Lung (tissue), 16 donors: ENCODE results near the gene LIMCH1. TPM values are rescaled to one million over a fixed set of nuclear protein-coding genes. Genes with fewer than 3 reads are reported as not detected.
"Not testable (repeated sequence)": the region's sequence is repeated elsewhere in the genome, so short reads cannot be mapped to it uniquely, and the experiment has no call there.

Experiments used
- ATAC-seq: fragments of 200-7000 bp; cut with Tn5 transposase; one replicate; pipeline ENCODE4 v1.9.1; 2020; ENCODE audit warnings: moderate number of reproducible peaks; ENCODE audit not compliant: insufficient read depth, low FRiP score
- DNase-seq, 3 donors: peaks; one replicate each; pipeline ENCODE4 v3.0.0-alpha.2; 2013 to 2017
- H3K27ac ChIP-seq, 2 donors: one replicate each; pipeline ENCODE4 v1.5.1; 2013; ENCODE audit warnings: mild to moderate bottlenecking in 2 of 2, moderate library complexity in 2 of 2, control low read depth in 1 of 2, inconsistent platforms in 1 of 2, low read depth in 1 of 2, low read length in 1 of 2
- H3K27me3 ChIP-seq, 3 donors: one replicate each; pipeline ENCODE4 v1.5.1; 2013; ENCODE audit warnings: low read length in 2 of 3; ENCODE audit not compliant: control insufficient read depth in 3 of 3, insufficient read depth in 3 of 3
- H3K36me3 ChIP-seq, 4 donors: one replicate each; pipeline ENCODE4 v1.5.1; 2013; ENCODE audit warnings: low read length in 4 of 4, mild to moderate bottlenecking in 1 of 4, moderate library complexity in 1 of 4; ENCODE audit not compliant: control insufficient read depth in 4 of 4, insufficient read depth in 4 of 4
- H3K4me1 ChIP-seq, 5 donors: one replicate each; pipeline ENCODE4 v1.5.1; 2013; ENCODE audit warnings: low read length in 5 of 5, mild to moderate bottlenecking in 2 of 5, moderate library complexity in 1 of 5; ENCODE audit not compliant: control insufficient read depth in 5 of 5, insufficient read depth in 5 of 5
- H3K4me3 ChIP-seq: one replicate; pipeline ENCODE4 v1.5.1; 2013; ENCODE audit warnings: mild to moderate bottlenecking, control low read depth, moderate library complexity
- H3K9ac ChIP-seq, 2 donors: one replicate each; pipeline ENCODE4 v1.5.1; 2013; ENCODE audit warnings: low read length in 2 of 2, control low read depth in 1 of 2; ENCODE audit not compliant: insufficient read depth in 1 of 2
- H3K9me3 ChIP-seq, 4 donors: one replicate each; pipeline ENCODE4 v1.5.1; 2013; ENCODE audit warnings: low read length in 3 of 4, mild to moderate bottlenecking in 1 of 4, moderate library complexity in 1 of 4; ENCODE audit not compliant: control insufficient read depth in 4 of 4, insufficient read depth in 3 of 4
- WGBS, 2 donors: extraction: QIAGEN DNeasy Blood & Tissue Kit; methylation state at CpG; one replicate each; pipeline ENCODE4 v1.1.7; 2013; 5-methylcytosine and 5-hydroxymethylcytosine counted together
- long read RNA-seq, 5 donors: transcript quantifications; one replicate each; lab custom pipeline, GENCODE V29; 2026
- polyA plus RNA-seq, 2 donors: library from polyadenylated mRNA; stranded (reverse); fragments of 200-250 nt; gene quantifications; one replicate each; pipeline ENCODE4 v1.2.1, GENCODE V29; 2013
- total RNA-seq, 2 donors: library from RNA; depleted of rRNA in 1 of 2; stranded (reverse); fragments of >200 nt in 1 of 2; gene quantifications; one replicate each; pipeline ENCODE4 v1.2.1, GENCODE V29; 2014 to 2021
- TF ChIP-seq, protein P1 (sequence below): IDR thresholded peaks from 2 replicates; pipeline ENCODE4 v1.5.1; 2012; ENCODE audit warnings: mild to moderate bottlenecking; ENCODE audit errors: control extremely low read depth, extremely low read depth
- donor health status: control.
- donor health status: control.
- donor health status: Bipolar disorder and iron deficiency.
- donor health status: healthy.
- donor health status: DM: yes; HTN: yes; CAD: no.

LIMCH1 gene
- total RNA-seq (100 to 1,000 TPM; 204 to 299 TPM), polyA plus RNA-seq (10 to 100 TPM; 43.4 to 52.3 TPM)
- long read RNA-seq, donor 1, full-length matches to known transcripts: 4 of 4 reads
- long read RNA-seq, donor 1, partial matches to known transcripts: 0 of 4 reads
- long read RNA-seq, donor 1, other reads (novel, unspliced or antisense): 0 of 4 reads
- long read RNA-seq, donor 2: 0 reads
- long read RNA-seq, donor 3: 0 reads
- long read RNA-seq, donor 4, partial matches to known transcripts: 31 of 31 reads
- long read RNA-seq, donor 4, other reads (novel, unspliced or antisense): 0 of 31 reads
- long read RNA-seq, donor 5, full-length matches to known transcripts: 5 of 5 reads
- long read RNA-seq, donor 5, partial matches to known transcripts: 0 of 5 reads
- long read RNA-seq, donor 5, other reads (novel, unspliced or antisense): 0 of 5 reads

- H3K4me3 ChIP-seq: no peak within 1 kb of the TSS
- H3K9ac ChIP-seq: peak within 1 kb of the TSS in 1 of 2 donors; percentile 42
- peak within 1 kb of the TSS; percentile 80 to 87 for H3K27ac ChIP-seq
- no peaks in the 10 kb centered on the region for H3K36me3 ChIP-seq
- WGBS, 2 donors: 39% methylated on average over 9 of the region's 9 CpGs
- DNase-seq (peak; percentile 74 to 88 (median 82)), ATAC-seq (peak; percentile 51)
- TF ChIP-seq, protein P1, sequence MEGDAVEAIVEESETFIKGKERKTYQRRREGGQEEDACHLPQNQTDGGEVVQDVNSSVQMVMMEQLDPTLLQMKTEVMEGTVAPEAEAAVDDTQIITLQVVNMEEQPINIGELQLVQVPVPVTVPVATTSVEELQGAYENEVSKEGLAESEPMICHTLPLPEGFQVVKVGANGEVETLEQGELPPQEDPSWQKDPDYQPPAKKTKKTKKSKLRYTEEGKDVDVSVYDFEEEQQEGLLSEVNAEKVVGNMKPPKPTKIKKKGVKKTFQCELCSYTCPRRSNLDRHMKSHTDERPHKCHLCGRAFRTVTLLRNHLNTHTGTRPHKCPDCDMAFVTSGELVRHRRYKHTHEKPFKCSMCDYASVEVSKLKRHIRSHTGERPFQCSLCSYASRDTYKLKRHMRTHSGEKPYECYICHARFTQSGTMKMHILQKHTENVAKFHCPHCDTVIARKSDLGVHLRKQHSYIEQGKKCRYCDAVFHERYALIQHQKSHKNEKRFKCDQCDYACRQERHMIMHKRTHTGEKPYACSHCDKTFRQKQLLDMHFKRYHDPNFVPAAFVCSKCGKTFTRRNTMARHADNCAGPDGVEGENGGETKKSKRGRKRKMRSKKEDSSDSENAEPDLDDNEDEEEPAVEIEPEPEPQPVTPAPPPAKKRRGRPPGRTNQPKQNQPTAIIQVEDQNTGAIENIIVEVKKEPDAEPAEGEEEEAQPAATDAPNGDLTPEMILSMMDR: no peak
- H3K4me1 ChIP-seq: peaks cover 9 to 71% (median 26%) of the 10 kb centered on the region in 5 donors
- H3K9me3 ChIP-seq: no peaks in the 10 kb centered on the region
- H3K27me3 ChIP-seq: no peaks in the 10 kb centered on the region
These were observed at the start of gene LIMCH1 for GRCh38 chr4:41538017-41538733. Gene LIMCH1, plus strand, starts transcription at chr4:41538157. Its CDS starts 67,839 bp downstream, at chr4:41605996.

- 92 to 94% methylated on average over 20 to 28 of the region's 28 CpGs for WGBS, 2 donors
- not testable (repeated sequence) for H3K9ac ChIP-seq, DNase-seq, H3K36me3 ChIP-seq, H3K9me3 ChIP-seq, H3K4me1 ChIP-seq, H3K27ac ChIP-seq, H3K4me3 ChIP-seq, H3K27me3 ChIP-seq, ATAC-seq
These were observed 46.8 kb upstream of the LIMCH1 start for GRCh38 chr4:41491081-41491576.

DNA sequence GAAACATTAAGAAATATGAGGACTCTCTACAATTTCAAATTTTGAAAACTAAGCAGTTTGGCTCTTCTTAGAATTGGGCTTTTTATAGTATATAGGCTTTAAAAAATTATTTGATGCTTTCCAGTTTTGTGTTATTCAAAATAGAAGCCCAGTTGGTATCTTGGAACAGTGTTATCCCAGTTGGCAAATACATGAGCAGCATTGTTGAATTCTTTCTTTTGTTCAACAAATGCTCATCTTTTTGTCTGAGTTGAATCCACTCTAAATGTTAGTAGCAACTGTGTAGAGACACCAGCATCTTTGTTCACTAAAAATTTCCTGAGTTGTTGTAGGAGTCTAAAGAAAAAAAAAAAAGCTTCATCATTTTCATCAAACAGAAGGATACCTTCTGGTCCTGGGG is 41.0 kb upstream of the LIMCH1 start:
- H3K9ac ChIP-seq: no peak overlapping the region
- no peak overlapping the region for H3K4me3 ChIP-seq
- DNase-seq (no peak), ATAC-seq (no peak)
- no peak overlapping the region for H3K27ac ChIP-seq
- peaks cover 0 to 1% (median 0%) of the 10 kb centered on the region in 4 donors for H3K9me3 ChIP-seq
- peaks cover 0 to 6% (median 0%) of the 10 kb centered on the region in 4 donors for H3K36me3 ChIP-seq
- TF ChIP-seq, protein P1: no peak
- peaks cover 0 to 10% (median 0%) of the 10 kb centered on the region in 5 donors for H3K4me1 ChIP-seq
- no peaks in the 10 kb centered on the region for H3K27me3 ChIP-seq

- no peak for ATAC-seq
- H3K9me3 ChIP-seq: no peaks in the 10 kb centered on the region
- no peak for DNase-seq
- H3K27me3 ChIP-seq: no peaks in the 10 kb centered on the region
- peaks cover 0 to 10% (median 0%) of the 10 kb centered on the region in 5 donors for H3K4me1 ChIP-seq
- no peak overlapping the region for H3K27ac ChIP-seq
- peaks cover 0 to 6% (median 0%) of the 10 kb centered on the region in 4 donors for H3K36me3 ChIP-seq
- TF ChIP-seq, protein P1: no peak
- no peak overlapping the region for H3K4me3 ChIP-seq
- H3K9ac ChIP-seq: no peak overlapping the region
- WGBS, 2 donors: 92 to 93% methylated on average over 4 of the region's 4 CpGs
These were observed 39.8 kb upstream of the LIMCH1 start for GRCh38 chr4:41498177-41498576.
